ENCODE data around the gene TMEM141.

GRCh38 chr9:136751814-136752213 is 39.3 kb upstream of the TMEM141 start:
- TF ChIP-seq GATA2 (IDR thresholded peaks at IDR 0.05; ENCODE audit: low read depth, low read length), result no peak
- no peak for TF ChIP-seq GATA3 (IDR thresholded peaks at IDR 0.05; ENCODE audit: low read depth, low read length)
